Osteocyte (in vitro differentiated cells): ENCODE results near the gene BCR. TPM values are rescaled to one million over a fixed set of nuclear protein-coding genes. Genes with fewer than 3 reads are reported as not detected.

Experiments
- DNase-seq: peaks from one replicate; pipeline ENCODE4 v3.0.0; 2021; ENCODE audit warnings: mixed read lengths; ENCODE audit not compliant: unreplicated experiment; ENCODE audit errors: extremely low spot score
- H3K27ac Mint-ChIP-seq: one replicate; pipeline ENCODE4 v1.8.0; 2021; ENCODE audit warnings: mild to moderate bottlenecking, mixed read lengths; ENCODE audit not compliant: unreplicated experiment
- H3K27me3 Mint-ChIP-seq: one replicate; pipeline ENCODE4 v1.8.0; 2021; ENCODE audit warnings: mixed read lengths; ENCODE audit not compliant: unreplicated experiment
- H3K36me3 Mint-ChIP-seq: one replicate; pipeline ENCODE4 v1.8.0; 2021; ENCODE audit warnings: mixed read lengths; ENCODE audit not compliant: unreplicated experiment
- H3K4me1 Mint-ChIP-seq: one replicate; pipeline ENCODE4 v1.8.0; 2021; ENCODE audit warnings: mixed read lengths; ENCODE audit not compliant: unreplicated experiment
- H3K4me3 Mint-ChIP-seq: one replicate; pipeline ENCODE4 v1.8.0; 2021; ENCODE audit warnings: mild to moderate bottlenecking, moderate library complexity, mixed read lengths; ENCODE audit not compliant: unreplicated experiment
- H3K9me3 Mint-ChIP-seq: one replicate; pipeline ENCODE4 v1.8.0; 2021; ENCODE audit warnings: mixed read lengths; ENCODE audit not compliant: unreplicated experiment
- total RNA-seq: library from RNA; stranded (reverse); gene quantifications from 2 replicates; pipeline ENCODE4 v1.2.1, GENCODE V29; 2021
- TF ChIP-seq, protein P1 (sequence below): fragments of 200-600 bp; sonication (generic); IDR thresholded peaks from 2 replicates; pipeline ENCODE4 v1.5.0; 2021; ENCODE audit warnings: antibody characterized with exemption, mild to moderate bottlenecking, moderate library complexity

BCR gene
- total RNA-seq, 1 donor from 2014 or later, result 35.3 TPM

DNA sequence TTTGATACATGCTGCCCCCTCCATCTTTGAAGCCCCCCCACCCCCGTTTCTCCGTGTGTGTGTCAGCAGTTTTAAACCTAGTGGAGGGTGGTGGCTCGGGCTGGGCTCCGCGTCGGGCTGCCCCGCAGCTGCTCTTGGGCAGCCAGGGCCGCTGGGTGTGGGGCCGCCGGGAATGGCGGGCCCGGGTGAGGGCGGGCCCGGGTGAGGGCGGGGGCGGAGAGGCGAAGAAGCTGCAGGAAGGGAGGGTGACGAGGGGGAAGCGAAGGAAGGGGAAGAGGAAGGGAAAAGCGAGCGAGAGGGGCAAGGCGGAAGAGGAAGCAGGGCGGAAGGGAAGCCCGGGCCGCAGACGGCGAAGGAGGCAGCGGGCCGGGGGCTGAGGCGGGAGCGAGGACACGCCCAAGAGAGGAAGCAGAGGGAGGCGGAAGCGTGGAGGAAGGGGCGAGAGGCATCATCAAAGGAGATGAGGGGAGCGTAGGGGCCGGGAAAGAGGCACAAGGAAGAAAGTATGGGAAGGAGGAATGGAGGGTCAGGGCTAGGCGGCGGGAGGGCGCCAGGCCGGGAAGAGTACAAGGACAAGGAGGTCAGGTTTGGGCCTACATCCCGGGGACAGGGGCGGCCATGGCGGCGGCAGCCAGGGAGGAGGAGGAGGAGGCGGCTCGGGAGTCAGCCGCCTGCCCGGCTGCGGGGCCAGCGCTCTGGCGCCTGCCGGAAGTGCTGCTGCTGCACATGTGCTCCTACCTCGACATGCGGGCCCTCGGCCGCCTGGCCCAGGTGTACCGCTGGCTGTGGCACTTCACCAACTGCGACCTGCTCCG is 82.4 kb downstream of the BCR start:
- Mint-ChIP-seq H3K4me3 (no peak overlapping the region), H3K4me1 (no peaks in the 10 kb centered on the region), H3K36me3 (peaks cover 16% of the 10 kb centered on the region), H3K27me3 (no peaks in the 10 kb centered on the region), H3K9me3 (no peaks in the 10 kb centered on the region), H3K27ac (no peak overlapping the region)
- TF ChIP-seq, protein P1, sequence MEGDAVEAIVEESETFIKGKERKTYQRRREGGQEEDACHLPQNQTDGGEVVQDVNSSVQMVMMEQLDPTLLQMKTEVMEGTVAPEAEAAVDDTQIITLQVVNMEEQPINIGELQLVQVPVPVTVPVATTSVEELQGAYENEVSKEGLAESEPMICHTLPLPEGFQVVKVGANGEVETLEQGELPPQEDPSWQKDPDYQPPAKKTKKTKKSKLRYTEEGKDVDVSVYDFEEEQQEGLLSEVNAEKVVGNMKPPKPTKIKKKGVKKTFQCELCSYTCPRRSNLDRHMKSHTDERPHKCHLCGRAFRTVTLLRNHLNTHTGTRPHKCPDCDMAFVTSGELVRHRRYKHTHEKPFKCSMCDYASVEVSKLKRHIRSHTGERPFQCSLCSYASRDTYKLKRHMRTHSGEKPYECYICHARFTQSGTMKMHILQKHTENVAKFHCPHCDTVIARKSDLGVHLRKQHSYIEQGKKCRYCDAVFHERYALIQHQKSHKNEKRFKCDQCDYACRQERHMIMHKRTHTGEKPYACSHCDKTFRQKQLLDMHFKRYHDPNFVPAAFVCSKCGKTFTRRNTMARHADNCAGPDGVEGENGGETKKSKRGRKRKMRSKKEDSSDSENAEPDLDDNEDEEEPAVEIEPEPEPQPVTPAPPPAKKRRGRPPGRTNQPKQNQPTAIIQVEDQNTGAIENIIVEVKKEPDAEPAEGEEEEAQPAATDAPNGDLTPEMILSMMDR, result no peak
- no peak for DNase-seq

GRCh38 chr22:23263651-23264555 is 83.6 kb downstream of the BCR start:
- Mint-ChIP-seq H3K4me1 (no peaks in the 10 kb centered on the region), H3K36me3 (peaks cover 21% of the 10 kb centered on the region), H3K9me3 (no peaks in the 10 kb centered on the region), H3K4me3 (no peak overlapping the region), H3K27me3 (no peaks in the 10 kb centered on the region), H3K27ac (no peak overlapping the region)
- TF ChIP-seq, protein P1, result no peak
- DNase-seq, result no peak

GRCh38 chr22:23264610-23265367 is 84.5 kb downstream of the BCR start:
- Mint-ChIP-seq H3K9me3 (no peaks in the 10 kb centered on the region), H3K27me3 (no peaks in the 10 kb centered on the region), H3K4me1 (no peaks in the 10 kb centered on the region), H3K27ac (no peak overlapping the region), H3K36me3 (peaks cover 23% of the 10 kb centered on the region), H3K4me3 (no peak overlapping the region)
- TF ChIP-seq, protein P1, result no peak
- DNase-seq, result no peak

DNA sequence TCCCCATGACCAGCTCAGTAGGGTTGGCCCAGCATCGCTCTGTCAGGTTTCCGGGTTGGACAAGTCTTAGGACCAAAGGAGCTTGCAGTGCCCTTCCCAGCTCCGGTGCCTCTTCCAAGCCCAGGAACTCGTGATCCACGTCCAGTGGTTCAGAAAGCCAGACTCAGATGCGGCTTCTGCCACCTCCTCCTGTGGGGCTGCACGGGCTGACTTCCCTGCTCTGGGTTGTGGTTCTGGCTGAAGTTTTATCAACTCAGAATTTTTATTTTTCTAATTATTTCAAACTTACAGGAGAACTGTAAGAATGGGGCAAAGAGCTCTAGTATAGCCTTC is 85.0 kb downstream of the BCR start:
- TF ChIP-seq, protein P1, result no peak
- Mint-ChIP-seq H3K4me1 (no peaks in the 10 kb centered on the region), H3K9me3 (no peaks in the 10 kb centered on the region), H3K27me3 (no peaks in the 10 kb centered on the region), H3K4me3 (no peak overlapping the region), H3K27ac (no peak overlapping the region), H3K36me3 (peaks cover 27% of the 10 kb centered on the region)
- no peak for DNase-seq
